GM12878 (cell line): ENCODE data around the gene HSP90AA1. TPM values are rescaled to one million over a fixed set of nuclear protein-coding genes. Genes with fewer than 3 reads are reported as not detected.

Experiments
- ATAC-seq: fragments of 200-7000 bp; cut with Tn5 transposase; 3 replicates; pipeline ENCODE4 v1.9.1; 2020; ENCODE audit warnings: mild to moderate bottlenecking, moderate library complexity
- BruUV-seq: library from RNA; stranded (reverse); fragments of 400-500 nt; replicated peaks from 2 replicates; lab custom pipeline; 2021; lab: Mats Ljungman, UMichigan
- CTCF ChIA-PET: fragments of 300-600 bp; sonication (Branson Sonifier 250); formaldehyde crosslinking; extraction: SDS; loops from one replicate; lab custom pipeline; 2021; ENCODE audit warnings: inconsistent platforms; lab: Yijun Ruan, JAX
- POLR2A ChIA-PET: fragments of 350-600 bp; formaldehyde crosslinking; extraction: SDS; loops from one replicate; lab custom pipeline; 2021; ENCODE audit warnings: inconsistent platforms; lab: Charles Lee
- RAD21 ChIA-PET: fragments of 300-600 bp; sonication (Branson Sonifier 250); formaldehyde crosslinking; loops from one replicate; lab custom pipeline; 2023; ENCODE audit warnings: antibody characterized with exemption; ENCODE audit not compliant: unreplicated experiment; lab: Charles Lee
- SMC1A ChIA-PET: fragments of 300-600 bp; sonication (Branson Sonifier 250); formaldehyde crosslinking; loops from one replicate; lab custom pipeline; 2023; ENCODE audit not compliant: unreplicated experiment, uncharacterized antibody; lab: Charles Lee
- DNase-seq: peaks from one replicate; pipeline ENCODE4 v3.0.0-alpha.2; 2011; ENCODE audit warnings: low read depth, low spot score
- FAIRE-seq: peaks from 3 replicates; lab custom pipeline; 2011; peaks lifted over from hg19 to GRCh38; lab: Jason Lieb, UNC
- H2AFZ ChIP-seq: 2 replicates; pipeline ENCODE4 v1.6.0; 2011; ENCODE audit warnings: low read depth, low read length, control low read depth; ENCODE audit not compliant: control insufficient read depth
- H3K27ac ChIP-seq: 2 replicates; pipeline ENCODE4 v1.5.1; 2011; ENCODE audit warnings: control low read depth; ENCODE audit not compliant: control insufficient read depth, insufficient read depth
- H3K27me3 ChIP-seq, 2 experiments: replicated peaks in 1 of 2; 2 replicates each; pipeline versions ENCODE4 v1.6.0 to v1.6.1; 2011; ENCODE audit warnings: low read length in 1 of 2; ENCODE audit not compliant: control insufficient read depth in 2 of 2, insufficient read depth in 2 of 2
- H3K36me3 ChIP-seq, 2 experiments: 2 replicates each; pipeline ENCODE4 v1.5.1; 2011; ENCODE audit warnings: low read length in 1 of 2; ENCODE audit not compliant: control insufficient read depth in 2 of 2, insufficient read depth in 2 of 2
- H3K4me1 ChIP-seq: 2 replicates; pipeline ENCODE4 v1.6.1; 2011; ENCODE audit warnings: mild to moderate bottlenecking, low read length, moderate library complexity, mixed read lengths; ENCODE audit not compliant: control insufficient read depth, insufficient read depth
- H3K4me2 ChIP-seq: 2 replicates; pipeline ENCODE4 v1.6.0; 2011; ENCODE audit warnings: control low read depth; ENCODE audit not compliant: control insufficient read depth, insufficient read depth
- H3K4me3 ChIP-seq: fragments of 200-600 bp; sonication (generic); 2 replicates; pipeline ENCODE4 v1.5.1; 2016
- H3K79me2 ChIP-seq: 2 replicates; pipeline ENCODE4 v1.6.0; 2011; ENCODE audit warnings: low read length; ENCODE audit not compliant: control insufficient read depth, insufficient read depth
- H3K9ac ChIP-seq: 2 replicates; pipeline ENCODE4 v1.8.0; 2011; ENCODE audit warnings: low read length, control low read depth, mixed read lengths; ENCODE audit not compliant: control insufficient read depth, insufficient read depth
- H3K9me3 ChIP-seq: replicated peaks from 3 replicates; pipeline ENCODE4 v1.5.1; 2011; ENCODE audit warnings: mild to moderate bottlenecking, low read length; ENCODE audit not compliant: control insufficient read depth, insufficient read depth
- H4K20me1 ChIP-seq: 2 replicates; pipeline ENCODE4 v1.6.0; 2011; ENCODE audit not compliant: control insufficient read depth, insufficient read depth
- BCL3 ChIP-seq: IDR thresholded peaks from 2 replicates; pipeline ENCODE4 v1.6.1; 2011; ENCODE audit warnings: borderline replicate concordance, low read depth, mild to moderate bottlenecking, moderate library complexity, low read length; ENCODE audit not compliant: insufficient read depth, poor library complexity, severe bottlenecking
- CBX3 ChIP-seq: fragments of 200-600 bp; sonication (generic); IDR thresholded peaks from 2 replicates; pipeline ENCODE4 v1.6.1; 2016; ENCODE audit warnings: low read depth, borderline replicate concordance
- CREB1 ChIP-seq: IDR thresholded peaks from 2 replicates; pipeline ENCODE4 v1.6.1; 2012; ENCODE audit warnings: low read depth, mild to moderate bottlenecking, inconsistent platforms
- ELK1 ChIP-seq: IDR thresholded peaks from 2 replicates; pipeline ENCODE4 v1.6.1; 2012; ENCODE audit warnings: low read depth, low read length, improper control_type of control experiment
- FOS ChIP-seq: IDR thresholded peaks from 3 replicates; pipeline ENCODE4 v1.6.1; 2011; ENCODE audit warnings: borderline replicate concordance; ENCODE audit not compliant: insufficient read length; ENCODE audit errors: extremely low read depth
- LARP7 ChIP-seq: fragments of 450-650 bp; IDR thresholded peaks from 2 replicates; pipeline ENCODE4 v1.6.1; 2017; ENCODE audit warnings: mild to moderate bottlenecking
- NKRF ChIP-seq: fragments of 450-650 bp; conservative IDR thresholded peaks from 2 replicates; pipeline ENCODE4 v1.6.1; 2017; ENCODE audit warnings: mild to moderate bottlenecking, moderate library complexity
- RAD21 ChIP-seq: IDR thresholded peaks from 2 replicates; pipeline ENCODE4 v1.6.1; 2011; ENCODE audit warnings: mild to moderate bottlenecking, low read depth, low read length, moderate library complexity; ENCODE audit not compliant: insufficient read depth
- RB1 ChIP-seq: fragments of 450-650 bp; formaldehyde crosslinking; IDR thresholded peaks from 2 replicates; pipeline ENCODE4 v1.6.1; 2017; ENCODE audit warnings: mild to moderate bottlenecking, borderline replicate concordance
- SUZ12 ChIP-seq: fragments of 200-600 bp; sonication (generic); IDR thresholded peaks from one replicate; pipeline ENCODE4 v1.6.1; 2018; ENCODE audit warnings: antibody characterized with exemption, mild to moderate bottlenecking; ENCODE audit not compliant: unreplicated experiment
- ZBTB33 ChIP-seq: fragments of 450-650 bp; IDR thresholded peaks from 2 replicates; pipeline ENCODE4 v1.6.1; 2017; ENCODE audit warnings: mild to moderate bottlenecking
- ZNF24 ChIP-seq: fragments of 450-650 bp; IDR thresholded peaks from 2 replicates; pipeline ENCODE4 v1.6.1; 2017; ENCODE audit warnings: antibody characterized with exemption, mild to moderate bottlenecking
- ZNF592 ChIP-seq: fragments of 450-650 bp; IDR thresholded peaks from 2 replicates; pipeline ENCODE4 v1.6.1; 2017; ENCODE audit warnings: mild to moderate bottlenecking, moderate library complexity
- ZSCAN29 ChIP-seq: fragments of 450-650 bp; IDR thresholded peaks from 2 replicates; pipeline ENCODE4 v1.6.1; 2017; ENCODE audit warnings: mild to moderate bottlenecking, moderate library complexity
- WGBS: methylation state at CpG from one replicate; pipeline ENCODE4 v1.1.6; 2016; ENCODE audit warnings: low lambda C conversion rate; ENCODE audit not compliant: insufficient replicate concordance, insufficient coverage; ENCODE audit errors: missing lambda C conversion rate; 5-methylcytosine and 5-hydroxymethylcytosine counted together
- in situ Hi-C: fragments of 300-500 bp; cut with MboI; formaldehyde crosslinking; loops from 9 replicates; pipeline ENCODE4 v1.14.3; 2018; ENCODE audit warnings: mixed read lengths
- intact Hi-C: fragments of 100-400 bp; cut with micrococcal nuclease; formaldehyde crosslinking; loops from one replicate; pipeline ENCODE4 v1.14.2; 2022; ENCODE audit not compliant: unreplicated experiment
- polyA plus RNA-seq, 11 experiments: library from polyadenylated mRNA; depleted of rRNA in 4 of 11; unstranded in 6 of 11; stranded (reverse) in 5 of 11; fragments of >200 nt; fragmentation: Nextera tagmentation in 4 of 11; fragmentation: Illumina TruSeq in 1 of 11; extraction: Ambion mirVana in 4 of 11; extraction: Trizol in 1 of 11; gene quantifications; 1 replicate in 1 of 11; 2 replicates in 10 of 11; pipeline versions ENCODE4 v1.2.1 to v1.2.3, GENCODE V29; 2011 to 2016; ENCODE audit warnings: inconsistent platforms in 2 of 11, missing spikeins in 2 of 11, low read depth in 1 of 11
- total RNA-seq, 4 experiments: library from RNA; depleted of rRNA in 3 of 4; stranded (reverse); fragments of >200 nt in 3 of 4; fragmentation: Illumina TruSeq in 1 of 4; extraction: Trizol in 1 of 4; gene quantifications; 2 replicates each; pipeline versions ENCODE4 v1.2.1 to v1.2.3, GENCODE V29; 2013 to 2021

HSP90AA1 gene
- total and polyA plus RNA-seq, 10 of the 15 experiments (the other 5 are each of a cell fraction or from before 2014, with no cell fraction given), result 262 to 1,315 (median 635) TPM

- no peaks in the 10 kb centered on the region for H3K4me1 ChIP-seq
- DNase-seq (no peak), ATAC-seq (no peak), FAIRE-seq (no peak)
- no peaks in the 10 kb centered on the region; the same call in 2 of the 3 replicates for H3K9me3 ChIP-seq
- H3K27me3 ChIP-seq, result no peaks in the 10 kb centered on the region
- no peak overlapping the region for H3K9ac ChIP-seq
- intact Hi-C loops (no loop called here), in situ Hi-C loops (no loop called here)
- H3K36me3 ChIP-seq, result no peaks in the 10 kb centered on the region
- H2AFZ ChIP-seq, result no peak overlapping the region
- no TSS peak for BruUV-seq
- ChIA-PET SMC1A (no interaction called here), POLR2A (no interaction called here), RAD21 (no interaction called here), CTCF (no interaction called here)
- no peaks in the 10 kb centered on the region for H4K20me1 ChIP-seq
- no peak overlapping the region for H3K4me3 ChIP-seq
- H3K79me2 ChIP-seq, result no peaks in the 10 kb centered on the region
- 88% methylated on average over 1 of the region's 1 CpG for WGBS
- H3K4me2 ChIP-seq, result no peak overlapping the region
- no peak overlapping the region for H3K27ac ChIP-seq
- no peak for TF ChIP-seq ZBTB33
- TF ChIP-seq ZNF24, result no peak
- no peak for TF ChIP-seq ZNF592
- no peak for TF ChIP-seq CBX3
- TF ChIP-seq SUZ12, result no peak
- no peak for TF ChIP-seq RAD21
- TF ChIP-seq ELK1, result no peak
- no peak for TF ChIP-seq NKRF
- TF ChIP-seq RB1, result no peak
- TF ChIP-seq CREB1, result no peak
- no peak for TF ChIP-seq LARP7
- TF ChIP-seq ZSCAN29, result no peak
- TF ChIP-seq BCL3, result no peak
- no peak for TF ChIP-seq FOS
Measured at GRCh38 chr14:102121567-102121966, 34.7 kb upstream of the HSP90AA1 start.
